A673 (cell line): ENCODE data around the gene ANKRD13B.

Experiments used
- CTCF ChIP-seq: fragments of 300-800, 200-600 bp; sonication (generic); conservative IDR thresholded peaks from 2 replicates; pipeline ENCODE4 v1.5.1; 2017; ENCODE audit warnings: low read depth, mild to moderate bottlenecking, antibody characterized with exemption, low read length, moderate library complexity, mixed read lengths
- EZH2 ChIP-seq: fragments of 200-600 bp; sonication (generic); IDR thresholded peaks from 2 replicates; pipeline ENCODE4 v1.6.1; 2017; ENCODE audit warnings: borderline replicate concordance, low read depth, mild to moderate bottlenecking, mixed read lengths, antibody characterized with exemption, low read length; ENCODE audit not compliant: poor library complexity, severe bottlenecking

DNA sequence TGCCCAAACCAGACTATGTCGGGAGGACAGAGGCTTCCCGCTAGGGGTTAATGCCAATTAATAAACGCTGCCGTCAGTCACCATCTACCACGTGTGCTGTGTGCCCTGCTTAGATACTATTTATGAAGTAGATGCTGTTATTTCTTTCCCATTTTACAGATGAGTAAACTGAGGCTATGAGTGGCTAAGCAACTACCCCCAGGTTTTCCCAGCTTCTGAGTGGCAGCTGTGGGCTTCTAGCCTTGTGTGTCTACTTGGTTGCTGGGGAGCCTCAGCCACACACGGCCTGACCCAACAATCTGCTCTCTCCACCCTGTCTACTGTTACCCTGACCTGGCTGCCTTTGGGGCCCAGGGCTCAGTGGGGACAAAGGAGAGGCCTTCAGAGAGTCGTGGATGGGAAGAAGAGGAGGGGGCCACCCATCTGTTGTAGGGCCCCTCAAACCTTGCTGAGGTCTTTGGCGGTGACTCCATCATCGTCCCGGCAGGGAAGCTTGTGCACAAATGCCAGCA is 10.6 kb upstream of the ANKRD13B start:
- TF ChIP-seq CTCF (no peak), EZH2 (no peak)
